KBM-7 (cell line): ENCODE results near the gene PCOLCE2.
"Not testable (repeated sequence)": the region's sequence is repeated elsewhere in the genome, so short reads cannot be mapped to it uniquely, and the experiment has no call there.

Source experiments
- DNase-seq: peaks from one replicate; pipeline ENCODE4 v3.0.0-alpha.2; 2015
- in situ Hi-C: fragments of 300-500 bp; cut with MboI; formaldehyde crosslinking; loops from 2 replicates; pipeline ENCODE4 v1.14.3; 2020; ENCODE audit warnings: low sequenced_read_pairs, low pct_unique_long_range_greater_than_20kb, mixed read lengths

The PCOLCE2 gene

GRCh38 chr3:142876417-142876816 lies 12.5 kb downstream of the PCOLCE2 start:
- DNase-seq, result no peak
- in situ Hi-C loops, result no loop called here

- in situ Hi-C loops, result no loop called here
- DNase-seq, result no peak
Measured at GRCh38 chr3:142875583-142876207, 13.2 kb downstream of the PCOLCE2 start.

DNA sequence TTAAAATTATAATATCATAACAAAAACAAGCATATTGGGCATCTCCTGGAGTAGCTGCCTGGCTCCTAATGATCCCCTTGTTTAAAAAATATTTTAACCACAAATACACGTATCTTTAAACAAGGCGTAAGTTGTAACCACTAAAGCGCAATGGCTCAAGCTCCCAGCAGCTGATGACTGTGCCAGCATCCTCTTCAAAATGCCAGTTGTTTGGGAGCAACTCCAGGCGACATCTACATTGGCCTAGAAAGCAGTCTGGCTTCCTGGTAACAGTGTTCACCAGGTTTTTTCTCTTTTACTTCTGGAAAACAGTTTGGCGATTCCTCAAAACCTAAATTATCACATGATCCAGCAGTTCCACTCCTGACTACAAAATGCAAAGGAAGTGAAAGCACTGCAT lies 13.8 kb downstream of the PCOLCE2 start:
- in situ Hi-C loops, result no loop called here
- DNase-seq, result no peak

- in situ Hi-C loops, DNase-seq: not testable (repeated sequence)
Measured at GRCh38 chr3:142868382-142868781, 20.5 kb downstream of the PCOLCE2 start.

- in situ Hi-C loops, result no loop called here
- peak; percentile 13 for DNase-seq
Measured at GRCh38 chr3:142866841-142867631, 21.8 kb downstream of the PCOLCE2 start.

- peak; percentile 44 for DNase-seq
- in situ Hi-C loops, result no loop called here
Measured at GRCh38 chr3:142863930-142864920, 24.7 kb downstream of the PCOLCE2 start.

DNA sequence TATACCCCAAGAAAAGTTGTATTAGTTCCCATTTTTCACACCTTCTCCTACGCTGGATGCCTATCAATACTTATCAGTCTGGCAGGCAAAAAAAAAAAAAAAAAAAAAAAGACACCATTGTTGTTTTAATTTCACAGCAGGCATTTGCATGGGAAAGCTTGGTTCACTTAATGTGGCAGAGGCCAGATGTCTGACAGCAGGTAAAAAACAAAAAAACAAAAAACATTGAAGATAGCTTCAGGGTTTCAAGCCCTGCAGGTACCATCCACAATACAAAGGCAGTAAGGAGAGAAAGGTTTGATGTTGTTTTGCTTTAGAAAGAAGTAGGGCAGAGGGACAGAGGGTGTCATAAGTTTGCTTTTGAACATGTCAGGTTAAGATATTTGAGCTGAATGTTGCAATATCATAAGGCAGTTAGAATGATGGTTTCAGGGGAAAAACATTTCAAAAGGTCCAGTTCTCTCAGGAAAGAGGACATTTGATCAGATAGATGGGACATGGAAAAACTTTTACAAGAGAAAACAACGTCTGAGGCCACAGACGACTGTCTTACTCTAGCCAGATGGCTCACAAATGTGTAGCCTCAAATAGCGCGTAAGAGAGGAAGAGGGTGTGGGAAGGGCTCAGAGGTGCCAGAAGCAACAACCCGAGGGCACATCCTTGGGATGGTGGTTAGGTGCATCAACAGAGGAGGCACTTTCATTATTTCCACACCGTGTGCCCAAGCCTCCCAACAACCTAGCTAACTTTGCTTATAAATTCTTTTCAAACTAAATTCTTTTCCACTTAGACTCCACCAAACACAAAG lies 25.7 kb downstream of the PCOLCE2 start:
- in situ Hi-C loops, result no loop called here
- DNase-seq, result peak; percentile 36

DNA sequence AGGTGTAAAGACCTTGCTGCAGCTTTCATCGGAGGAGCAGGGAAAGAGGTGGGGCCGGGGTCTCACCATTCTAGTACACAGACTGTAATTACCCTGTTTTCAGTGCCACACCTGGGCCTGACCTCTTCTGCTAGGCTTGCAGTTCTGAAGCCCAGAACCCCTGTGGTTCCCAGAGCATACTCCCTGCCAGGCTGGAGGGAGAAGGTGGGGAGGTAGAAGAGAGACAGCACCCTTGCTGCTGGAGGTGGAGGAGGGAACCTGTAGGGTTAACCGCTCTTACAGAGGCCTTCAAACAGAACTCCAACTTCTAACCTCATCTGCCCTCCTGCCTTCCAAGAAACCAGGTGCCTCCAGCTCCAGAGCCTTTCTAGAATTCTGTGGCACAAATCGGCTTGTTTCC lies 27.0 kb downstream of the PCOLCE2 start:
- in situ Hi-C loops, result no loop called here
- no peak for DNase-seq

DNA sequence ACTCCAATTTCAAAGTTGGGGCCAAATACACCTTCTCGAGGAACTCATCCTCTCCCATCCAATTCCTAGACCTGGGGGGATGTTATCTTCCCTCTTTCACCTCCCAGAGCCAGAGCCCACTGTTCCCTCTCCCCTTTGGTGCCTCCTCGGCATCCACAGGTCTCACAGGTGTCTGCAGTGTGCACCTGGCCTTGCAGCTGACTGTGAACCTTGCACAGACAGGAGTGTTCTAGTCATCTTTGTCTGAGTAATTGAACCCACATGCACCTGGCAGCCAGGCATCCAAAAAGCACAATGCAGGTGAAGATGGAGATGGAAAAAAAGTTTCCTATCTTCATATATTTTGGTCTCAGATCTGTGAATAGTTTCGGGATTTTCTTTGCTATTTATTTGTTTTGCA lies 30.8 kb downstream of the PCOLCE2 start:
- in situ Hi-C loops, result no loop called here
- no peak for DNase-seq

GRCh38 chr3:142857056-142857455 lies 31.8 kb downstream of the PCOLCE2 start:
- in situ Hi-C loops, result no loop called here
- DNase-seq, result peak; percentile 8

DNA sequence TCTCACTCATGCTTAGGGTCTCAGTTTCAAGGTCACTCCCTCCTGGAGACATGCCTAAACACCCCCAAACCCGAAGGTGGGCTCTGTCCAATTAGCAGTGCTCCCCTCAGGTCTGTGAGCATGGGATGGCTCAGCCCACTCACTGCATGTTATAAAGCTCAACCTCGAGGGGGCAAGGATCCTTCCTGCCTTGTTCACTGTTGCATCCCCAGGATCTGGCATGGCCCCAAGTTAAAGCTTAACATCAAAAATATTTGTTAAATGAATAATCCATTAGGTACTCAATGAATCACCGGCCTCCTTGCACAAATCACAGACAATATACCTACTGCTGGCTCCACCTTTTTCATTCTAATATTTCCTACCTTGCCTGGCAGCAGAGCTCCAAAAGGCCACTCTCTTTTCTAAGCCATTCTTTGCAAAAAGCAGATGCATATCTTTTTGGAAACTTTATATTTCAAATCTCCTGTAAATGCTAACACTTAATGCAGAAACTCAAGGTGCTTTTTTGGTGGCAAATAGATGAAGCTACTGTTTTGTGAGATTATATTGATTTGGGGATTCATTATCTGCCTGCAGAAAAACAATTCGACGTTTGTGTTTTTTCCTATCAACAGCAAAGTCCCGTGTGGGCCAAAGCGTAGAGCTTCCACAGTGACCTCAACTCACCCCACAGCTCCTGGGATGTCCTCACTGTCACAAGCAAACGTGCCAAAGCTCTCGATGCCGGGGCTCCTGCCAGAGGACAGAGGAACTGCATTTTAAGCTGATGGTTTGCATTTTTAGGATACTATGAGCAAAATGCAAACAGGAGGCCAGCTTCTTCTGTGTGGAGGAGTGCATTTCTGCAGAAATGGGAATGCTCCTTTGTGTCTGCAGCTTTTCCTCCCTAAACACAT lies 35.4 kb downstream of the PCOLCE2 start:
- DNase-seq, result no peak
- in situ Hi-C loops, result no loop called here

DNA sequence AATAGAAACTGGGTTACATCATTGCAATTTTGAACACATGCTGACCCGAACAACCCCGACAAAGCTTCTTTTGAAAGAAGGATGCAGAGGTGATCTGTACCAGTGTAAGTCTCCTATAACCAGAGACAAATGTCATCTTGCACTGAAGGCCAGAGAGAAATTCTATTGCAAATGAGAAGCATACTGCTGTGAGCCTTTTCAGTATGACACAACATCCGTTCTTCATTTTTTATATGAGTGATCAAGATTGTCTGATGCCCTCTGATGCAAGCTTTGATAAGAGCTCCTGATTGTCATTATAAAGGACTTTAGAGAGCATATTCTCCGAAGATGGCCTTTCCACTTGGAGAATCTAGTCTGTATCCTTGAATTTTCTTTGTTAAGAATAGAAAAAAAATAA lies 36.9 kb downstream of the PCOLCE2 start:
- DNase-seq, result no peak
- in situ Hi-C loops, result no loop called here

DNA sequence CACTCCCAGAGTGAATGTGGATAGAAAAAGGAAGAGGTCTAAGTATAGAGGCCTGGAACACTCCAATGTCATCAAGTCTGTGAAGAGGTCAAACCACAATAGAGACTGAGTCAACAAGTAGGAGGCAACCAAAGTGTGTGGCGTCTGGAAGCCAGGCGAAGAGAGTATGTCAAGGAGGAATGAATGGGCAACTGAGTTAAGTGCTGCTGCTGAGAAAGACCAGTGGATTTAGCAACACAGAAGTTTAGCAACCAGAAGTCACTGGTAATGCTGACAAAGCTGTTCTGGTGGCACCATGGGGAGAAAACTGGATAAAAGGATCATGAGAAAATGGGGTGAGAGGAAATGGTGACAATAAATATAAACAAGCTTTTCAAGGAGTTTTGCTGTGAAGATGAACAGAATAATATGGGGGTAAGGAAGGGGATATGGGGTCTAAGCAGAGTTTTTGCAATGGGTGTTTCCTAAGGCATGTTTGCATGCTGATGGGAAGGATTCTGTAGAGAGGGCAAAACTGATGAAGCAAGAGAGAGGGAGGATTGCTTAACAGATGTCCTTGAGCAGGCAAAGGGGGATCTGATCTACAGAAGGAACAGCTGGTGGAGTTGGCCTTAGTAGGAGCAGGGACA lies 38.4 kb downstream of the PCOLCE2 start:
- DNase-seq, result peak; percentile 84
- in situ Hi-C loops, result no loop called here

- in situ Hi-C loops, result no loop called here
Measured at GRCh38 chr3:142849148-142849547, 39.7 kb downstream of the PCOLCE2 start.

GRCh38 chr3:142846779-142847577 lies 41.9 kb downstream of the PCOLCE2 start:
- in situ Hi-C loops, result no loop called here
- DNase-seq, result no peak

More at GRCh38 chr3:142849148-142849547, 39.7 kb downstream of the PCOLCE2 start:
- DNase-seq, result no peak

- in situ Hi-C loops, result no loop called here
Measured at GRCh38 chr3:142844339-142844977, 44.4 kb downstream of the PCOLCE2 start.

More at GRCh38 chr3:142844339-142844977, 44.4 kb downstream of the PCOLCE2 start:
- DNase-seq, result peak; percentile 39
